HepG2 (cell line): ENCODE results near the gene SCO1. TPM values are rescaled to one million over a fixed set of nuclear protein-coding genes. Genes with fewer than 3 reads are reported as not detected.

ENCODE experiments used
- BATF2 ChIP-seq: sonication (generic); formaldehyde crosslinking; IDR thresholded peaks from 2 replicates; pipeline ENCODE4 v1.8.0; 2022; ENCODE audit warnings: mild to moderate bottlenecking, missing genetic modification reagents, moderate library complexity
- BCL6 ChIP-seq: IDR thresholded peaks from 2 replicates; pipeline ENCODE4 v1.6.1; 2016; ENCODE audit warnings: missing genetic modification reagents, missing compliant biosample characterization
- CBX2 ChIP-seq, 2 experiments: fragments of 200-600 bp in 1 of 2; sonication (generic); formaldehyde crosslinking in 1 of 2; IDR thresholded peaks; 2 replicates each; pipeline versions ENCODE4 v1.7.0 to v1.8.1; 2018 to 2022; ENCODE audit warnings: low read depth in 2 of 2, low read length in 1 of 2, mild to moderate bottlenecking in 1 of 2, missing genetic modification reagents in 1 of 2
- KDM6A ChIP-seq: IDR thresholded peaks from 2 replicates; pipeline ENCODE4 v1.6.1; 2016; ENCODE audit warnings: low read depth
- KMT2A ChIP-seq: sonication (generic); formaldehyde crosslinking; IDR thresholded peaks from 2 replicates; pipeline ENCODE4 v1.4.0; 2020; ENCODE audit warnings: missing genetic modification reagents
- NFE2L1 ChIP-seq: sonication (generic); formaldehyde crosslinking; IDR thresholded peaks from 2 replicates; pipeline ENCODE4 v1.4.0; 2020; ENCODE audit warnings: missing genetic modification reagents, mild to moderate bottlenecking, borderline replicate concordance
- POLR2A ChIP-seq, 2 experiments: IDR thresholded peaks; 2 replicates each; pipeline ENCODE4 v1.6.1; 2011; ENCODE audit warnings: low read depth in 2 of 2, low read length in 2 of 2, mild to moderate bottlenecking in 1 of 2, moderate library complexity in 1 of 2; ENCODE audit not compliant: insufficient read depth in 1 of 2
- ZNF652 ChIP-seq: IDR thresholded peaks from 2 replicates; pipeline ENCODE4 v1.6.1; 2016; ENCODE audit warnings: low read depth, borderline replicate concordance
- ZNF703 ChIP-seq: sonication (generic); formaldehyde crosslinking; IDR thresholded peaks from 2 replicates; pipeline ENCODE4 v1.5.1; 2020; ENCODE audit warnings: missing genetic modification reagents, mild to moderate bottlenecking, moderate library complexity, borderline replicate concordance
- ZNF737 ChIP-seq: sonication (generic); formaldehyde crosslinking; IDR thresholded peaks from 2 replicates; pipeline ENCODE4 v1.5.0; 2020; ENCODE audit warnings: missing genetic modification reagents, mild to moderate bottlenecking, borderline replicate concordance
- ZUFSP ChIP-seq: sonication (generic); formaldehyde crosslinking; IDR thresholded peaks from 2 replicates; pipeline ENCODE4 v1.9.0; 2021; ENCODE audit warnings: missing genetic modification reagents, mild to moderate bottlenecking, borderline replicate concordance
- polyA plus RNA-seq, 8 experiments: library from polyadenylated mRNA; depleted of rRNA in 3 of 8; stranded (reverse) in 7 of 8; unstranded in 1 of 8; fragments of >200 nt; fragmentation: Illumina TruSeq in 4 of 8; extraction: Trizol in 4 of 8; gene quantifications; 2 replicates each; pipeline versions ENCODE4 v1.2.1 to v1.2.3, GENCODE V29; 2011 to 2016; ENCODE audit warnings: low read depth in 4 of 8, missing spikeins in 1 of 8, mixed read lengths in 1 of 8; ENCODE audit not compliant: insufficient read depth in 1 of 8
- total RNA-seq, 5 experiments: library from RNA; depleted of rRNA; stranded (reverse); fragments of >200 nt; fragmentation: Illumina TruSeq; extraction: Trizol; gene quantifications; 2 replicates each; pipeline ENCODE4 v1.2.3, GENCODE V29; 2016; ENCODE audit warnings: low read depth in 1 of 5
- TF ChIP-seq, protein P1 (sequence below): sonication (generic); formaldehyde crosslinking; IDR thresholded peaks from 2 replicates; pipeline ENCODE4 v1.4.0; 2020; ENCODE audit warnings: mild to moderate bottlenecking, missing genetic modification reagents
- TF ChIP-seq, protein P2 (sequence below): IDR thresholded peaks from 2 replicates; pipeline ENCODE4 v1.6.1; 2016; ENCODE audit warnings: low read depth
- TF ChIP-seq, protein P3 (sequence below): conservative IDR thresholded peaks from 2 replicates; pipeline ENCODE4 v1.6.1; 2018; ENCODE audit warnings: missing genetic modification reagents

SCO1 gene
- total and polyA plus RNA-seq, 2 of the 13 experiments (the other 11 are each of a cell fraction or from before 2014, with no cell fraction given) = 11.4 to 50.3 TPM

- TF ChIP-seq, protein P1, sequence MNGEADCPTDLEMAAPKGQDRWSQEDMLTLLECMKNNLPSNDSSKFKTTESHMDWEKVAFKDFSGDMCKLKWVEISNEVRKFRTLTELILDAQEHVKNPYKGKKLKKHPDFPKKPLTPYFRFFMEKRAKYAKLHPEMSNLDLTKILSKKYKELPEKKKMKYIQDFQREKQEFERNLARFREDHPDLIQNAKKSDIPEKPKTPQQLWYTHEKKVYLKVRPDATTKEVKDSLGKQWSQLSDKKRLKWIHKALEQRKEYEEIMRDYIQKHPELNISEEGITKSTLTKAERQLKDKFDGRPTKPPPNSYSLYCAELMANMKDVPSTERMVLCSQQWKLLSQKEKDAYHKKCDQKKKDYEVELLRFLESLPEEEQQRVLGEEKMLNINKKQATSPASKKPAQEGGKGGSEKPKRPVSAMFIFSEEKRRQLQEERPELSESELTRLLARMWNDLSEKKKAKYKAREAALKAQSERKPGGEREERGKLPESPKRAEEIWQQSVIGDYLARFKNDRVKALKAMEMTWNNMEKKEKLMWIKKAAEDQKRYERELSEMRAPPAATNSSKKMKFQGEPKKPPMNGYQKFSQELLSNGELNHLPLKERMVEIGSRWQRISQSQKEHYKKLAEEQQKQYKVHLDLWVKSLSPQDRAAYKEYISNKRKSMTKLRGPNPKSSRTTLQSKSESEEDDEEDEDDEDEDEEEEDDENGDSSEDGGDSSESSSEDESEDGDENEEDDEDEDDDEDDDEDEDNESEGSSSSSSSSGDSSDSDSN = peak; percentile 93
- TF ChIP-seq, protein P2, sequence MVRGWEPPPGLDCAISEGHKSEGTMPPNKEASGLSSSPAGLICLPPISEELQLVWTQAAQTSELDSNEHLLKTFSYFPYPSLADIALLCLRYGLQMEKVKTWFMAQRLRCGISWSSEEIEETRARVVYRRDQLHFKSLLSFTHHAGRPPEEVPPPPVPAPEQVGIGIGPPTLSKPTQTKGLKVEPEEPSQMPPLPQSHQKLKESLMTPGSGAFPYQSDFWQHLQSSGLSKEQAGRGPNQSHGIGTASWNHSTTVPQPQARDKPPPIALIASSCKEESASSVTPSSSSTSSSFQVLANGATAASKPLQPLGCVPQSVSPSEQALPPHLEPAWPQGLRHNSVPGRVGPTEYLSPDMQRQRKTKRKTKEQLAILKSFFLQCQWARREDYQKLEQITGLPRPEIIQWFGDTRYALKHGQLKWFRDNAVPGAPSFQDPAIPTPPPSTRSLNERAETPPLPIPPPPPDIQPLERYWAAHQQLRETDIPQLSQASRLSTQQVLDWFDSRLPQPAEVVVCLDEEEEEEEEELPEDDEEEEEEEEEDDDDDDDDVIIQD = no peak
- TF ChIP-seq, protein P3, sequence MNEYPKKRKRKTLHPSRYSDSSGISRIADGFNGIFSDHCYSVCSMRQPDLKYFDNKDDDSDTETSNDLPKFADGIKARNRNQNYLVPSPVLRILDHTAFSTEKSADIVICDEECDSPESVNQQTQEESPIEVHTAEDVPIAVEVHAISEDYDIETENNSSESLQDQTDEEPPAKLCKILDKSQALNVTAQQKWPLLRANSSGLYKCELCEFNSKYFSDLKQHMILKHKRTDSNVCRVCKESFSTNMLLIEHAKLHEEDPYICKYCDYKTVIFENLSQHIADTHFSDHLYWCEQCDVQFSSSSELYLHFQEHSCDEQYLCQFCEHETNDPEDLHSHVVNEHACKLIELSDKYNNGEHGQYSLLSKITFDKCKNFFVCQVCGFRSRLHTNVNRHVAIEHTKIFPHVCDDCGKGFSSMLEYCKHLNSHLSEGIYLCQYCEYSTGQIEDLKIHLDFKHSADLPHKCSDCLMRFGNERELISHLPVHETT = no peak; the same call in 1 of the 2 replicates
- peak; percentile 72; the same call in 1 of the 2 replicates for TF ChIP-seq BATF2
- TF ChIP-seq ZNF737 (CRISPR knock-in tag) = no peak
- TF ChIP-seq KMT2A = peak; percentile 57
- TF ChIP-seq CBX2 (IDR thresholded peaks at IDR 0.05; ENCODE audit: low read depth, low read length) = no peak
- no peak for TF ChIP-seq CBX2 (CRISPR knock-in tag; IDR thresholded peaks at IDR 0.05; ENCODE audit: low read depth)
- peak; percentile 63 to 78; a peak in 3 of 4 replicates for TF ChIP-seq POLR2A (IDR thresholded peaks at IDR 0.05; ENCODE audit: insufficient read depth in 1 of 2, low read depth in 2 of 2, low read length in 2 of 2)
- no peak for TF ChIP-seq ZNF703 (CRISPR knock-in tag)
- TF ChIP-seq BCL6 = peak; percentile 55
- no peak for TF ChIP-seq ZNF652
- no peak for TF ChIP-seq NFE2L1 (CRISPR knock-in tag)
- TF ChIP-seq KDM6A (CRISPR knock-in tag) = no peak
- TF ChIP-seq ZUFSP (CRISPR knock-in tag) = no peak
Measured at GRCh38 chr17:10729334-10730193, 32.2 kb upstream of the SCO1 start, which contains the start of gene TMEM220 (continued).
